Keratinocyte (primary cell): ENCODE data around the gene ADCY5.

Experiments
- EZH2 ChIP-seq: IDR thresholded peaks from one replicate; pipeline ENCODE4 v1.6.1; 2012; ENCODE audit warnings: inconsistent platforms, mild to moderate bottlenecking, low read length, moderate library complexity
- TF ChIP-seq, protein P1 (sequence below), 3 experiments: IDR thresholded peaks in 1 of 3; conservative IDR thresholded peaks in 1 of 3; optimal IDR thresholded peaks in 1 of 3; 2 replicates in 2 of 3; 3 replicates in 1 of 3; pipeline versions ENCODE3 to v1.5.1; 2011; ENCODE audit warnings: low read length in 3 of 3, mild to moderate bottlenecking in 3 of 3, moderate library complexity in 2 of 3, control low read depth in 1 of 3, inconsistent platforms in 1 of 3; ENCODE audit not compliant: insufficient read depth in 2 of 3; ENCODE audit errors: extremely low read depth in 1 of 3

DNA sequence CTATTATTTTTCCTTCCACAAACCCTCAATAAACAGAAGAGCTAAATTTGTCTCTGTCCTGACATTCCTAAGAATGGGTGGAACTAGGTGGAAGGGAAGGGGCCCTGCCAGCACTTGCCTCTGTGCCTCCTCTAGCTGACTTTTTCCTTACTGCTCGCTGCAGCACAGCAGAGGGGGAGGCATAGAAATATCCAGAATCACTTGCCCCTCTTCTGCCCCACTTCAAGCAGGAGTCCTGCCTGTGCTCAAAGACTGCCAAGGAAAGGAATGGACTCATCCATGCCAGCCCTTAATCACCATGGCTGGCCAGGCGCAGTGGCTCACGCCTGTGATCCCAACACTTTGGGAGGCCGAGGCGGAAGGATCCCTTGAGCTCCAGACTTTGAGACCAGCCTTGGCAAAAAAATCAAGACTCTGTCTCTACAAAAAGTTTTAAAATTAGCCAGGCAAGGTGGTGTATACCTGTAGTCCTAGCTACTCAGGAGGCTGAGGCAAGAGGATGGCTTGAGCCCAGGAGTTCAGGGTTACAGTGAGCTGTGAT lies 51.8 kb downstream of the ADCY5 start:
- TF ChIP-seq, protein P1, sequence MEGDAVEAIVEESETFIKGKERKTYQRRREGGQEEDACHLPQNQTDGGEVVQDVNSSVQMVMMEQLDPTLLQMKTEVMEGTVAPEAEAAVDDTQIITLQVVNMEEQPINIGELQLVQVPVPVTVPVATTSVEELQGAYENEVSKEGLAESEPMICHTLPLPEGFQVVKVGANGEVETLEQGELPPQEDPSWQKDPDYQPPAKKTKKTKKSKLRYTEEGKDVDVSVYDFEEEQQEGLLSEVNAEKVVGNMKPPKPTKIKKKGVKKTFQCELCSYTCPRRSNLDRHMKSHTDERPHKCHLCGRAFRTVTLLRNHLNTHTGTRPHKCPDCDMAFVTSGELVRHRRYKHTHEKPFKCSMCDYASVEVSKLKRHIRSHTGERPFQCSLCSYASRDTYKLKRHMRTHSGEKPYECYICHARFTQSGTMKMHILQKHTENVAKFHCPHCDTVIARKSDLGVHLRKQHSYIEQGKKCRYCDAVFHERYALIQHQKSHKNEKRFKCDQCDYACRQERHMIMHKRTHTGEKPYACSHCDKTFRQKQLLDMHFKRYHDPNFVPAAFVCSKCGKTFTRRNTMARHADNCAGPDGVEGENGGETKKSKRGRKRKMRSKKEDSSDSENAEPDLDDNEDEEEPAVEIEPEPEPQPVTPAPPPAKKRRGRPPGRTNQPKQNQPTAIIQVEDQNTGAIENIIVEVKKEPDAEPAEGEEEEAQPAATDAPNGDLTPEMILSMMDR (optimal IDR thresholded peaks at IDR 0.05 in 1 of 3, IDR thresholded peaks at IDR 0.05 in 1 of 3, conservative IDR thresholded peaks at IDR 0.05 in 1 of 3; ENCODE audit: extremely low read depth in 1 of 3, insufficient read depth in 2 of 3, low read length in 3 of 3), result no peak
- no peak for TF ChIP-seq EZH2
